Neural progenitor cell (in vitro differentiated cells): ENCODE results near the gene LRCH4. TPM values are rescaled to one million over a fixed set of nuclear protein-coding genes. Genes with fewer than 3 reads are reported as not detected.

ENCODE experiments used
- DNase-seq: peaks from one replicate; pipeline ENCODE4 v3.0.0-alpha.2; 2016; ENCODE audit warnings: low spot score
- H2AFZ ChIP-seq: fragments of 200-600 bp; sonication (generic); replicated peaks from 2 replicates; pipeline ENCODE4 v1.6.1; 2016; ENCODE audit warnings: antibody characterized with exemption
- H3F3A ChIP-seq: fragments of 200-600 bp; sonication (generic); 2 replicates; pipeline ENCODE4 v1.6.1; 2016; ENCODE audit warnings: antibody characterized with exemption, low read depth
- H3K27ac ChIP-seq: fragments of 200-600 bp; sonication (generic); 2 replicates; pipeline ENCODE4 v1.5.1; 2016; ENCODE audit warnings: mild to moderate bottlenecking
- H3K27me3 ChIP-seq: fragments of 200-600 bp; sonication (generic); 2 replicates; pipeline ENCODE4 v1.6.1; 2016; ENCODE audit warnings: mild to moderate bottlenecking, moderate library complexity
- H3K36me3 ChIP-seq: fragments of 200-600 bp; sonication (generic); 2 replicates; pipeline ENCODE4 v1.5.1; 2016
- H3K4me1 ChIP-seq: fragments of 200-600 bp; sonication (generic); 2 replicates; pipeline ENCODE4 v1.6.1; 2016; ENCODE audit warnings: mixed run types
- H3K4me2 ChIP-seq: fragments of 200-600 bp; sonication (generic); 2 replicates; pipeline ENCODE4 v1.6.1; 2016
- H3K4me3 ChIP-seq: fragments of 200-600 bp; sonication (generic); 2 replicates; pipeline ENCODE4 v1.5.1; 2016
- H3K79me2 ChIP-seq: fragments of 200-600 bp; sonication (generic); 2 replicates; pipeline ENCODE4 v1.6.1; 2016; ENCODE audit warnings: low read depth
- H3K9ac ChIP-seq: fragments of 200-600 bp; sonication (generic); 2 replicates; pipeline ENCODE4 v1.6.1; 2016
- H3K9me3 ChIP-seq: fragments of 200-600 bp; sonication (generic); 2 replicates; pipeline ENCODE4 v1.5.1; 2016; ENCODE audit warnings: low read depth
- H4K20me1 ChIP-seq: fragments of 200-600 bp; sonication (generic); 2 replicates; pipeline ENCODE4 v1.6.1; 2016; ENCODE audit warnings: low read depth
- H3K27ac Mint-ChIP-seq: 3 replicates; pipeline ENCODE4 v1.8.0; 2021; ENCODE audit warnings: mixed read lengths
- H3K27me3 Mint-ChIP-seq: 2 replicates; pipeline ENCODE4 v1.8.0; 2022; ENCODE audit warnings: low read depth, mild to moderate bottlenecking, inconsistent platforms, moderate library complexity, mixed read lengths; ENCODE audit not compliant: insufficient read depth
- H3K36me3 Mint-ChIP-seq: 3 replicates; pipeline ENCODE4 v1.8.0; 2021; ENCODE audit warnings: mixed read lengths
- H3K4me1 Mint-ChIP-seq: 3 replicates; pipeline ENCODE4 v1.8.0; 2021; ENCODE audit warnings: mixed read lengths
- H3K4me3 Mint-ChIP-seq: 3 replicates; pipeline ENCODE4 v1.8.0; 2021; ENCODE audit warnings: mild to moderate bottlenecking, moderate library complexity, mixed read lengths
- H3K9me3 Mint-ChIP-seq: 3 replicates; pipeline ENCODE4 v1.8.0; 2020; ENCODE audit warnings: mixed read lengths
- CTCF ChIP-seq: fragments of 200-600 bp; sonication (generic); IDR thresholded peaks from 2 replicates; pipeline ENCODE4 v1.5.1; 2017; ENCODE audit warnings: antibody characterized with exemption, mild to moderate bottlenecking
- EZH2 ChIP-seq: fragments of 200-600 bp; sonication (generic); IDR thresholded peaks from 2 replicates; pipeline ENCODE4 v1.6.1; 2017; ENCODE audit warnings: antibody characterized with exemption, mild to moderate bottlenecking, moderate library complexity
- EZH2phosphoT487 ChIP-seq: fragments of 200-600 bp; sonication (generic); IDR thresholded peaks from 2 replicates; pipeline ENCODE4 v1.6.1; 2017; ENCODE audit warnings: antibody characterized with exemption
- total RNA-seq: library from RNA; depleted of rRNA; stranded (reverse); fragments of >200 nt; gene quantifications from 2 replicates; pipeline ENCODE4 v1.2.3, GENCODE V29; 2015; ENCODE audit warnings: low replicate concordance

LRCH4 gene
- total RNA-seq, 1 donor from 2014 or later: 4.5 TPM

- H3K27ac ChIP-seq: no peak overlapping the region
- Mint-ChIP-seq H3K4me1 (peaks cover 24% of the 10 kb centered on the region), H3K9me3 (no peaks in the 10 kb centered on the region), H3K36me3 (no peaks in the 10 kb centered on the region), H3K4me3 (no peak overlapping the region), H3K27ac (peak overlapping the region; percentile 20), H3K27me3 (peaks cover 5% of the 10 kb centered on the region)
- H2AFZ ChIP-seq: no peak overlapping the region
- DNase-seq: no peak
- H3K9me3 ChIP-seq: no peaks in the 10 kb centered on the region
- no peak for TF ChIP-seq EZH2phosphoT487
- TF ChIP-seq CTCF: no peak
- TF ChIP-seq EZH2: no peak
- no peak overlapping the region for H3K9ac ChIP-seq
- no peak overlapping the region for H3K4me3 ChIP-seq
- peaks cover 20% of the 10 kb centered on the region for H3K4me1 ChIP-seq
- no peaks in the 10 kb centered on the region for H3K36me3 ChIP-seq
- H3K79me2 ChIP-seq: no peaks in the 10 kb centered on the region
- no peaks in the 10 kb centered on the region for H4K20me1 ChIP-seq
- peaks cover 4% of the 10 kb centered on the region for H3F3A ChIP-seq
- no peaks in the 10 kb centered on the region for H3K27me3 ChIP-seq
- no peak overlapping the region for H3K4me2 ChIP-seq
Observed at GRCh38 chr7:100598425-100598824, 12.5 kb upstream of the LRCH4 start.

- Mint-ChIP-seq H3K27me3 (peaks cover 9% of the 10 kb centered on the region), H3K9me3 (no peaks in the 10 kb centered on the region), H3K4me1 (peaks cover 12% of the 10 kb centered on the region), H3K4me3 (no peak overlapping the region), H3K36me3 (no peaks in the 10 kb centered on the region), H3K27ac (no peak overlapping the region)
- Histone ChIP-seq H3K27ac (no peak overlapping the region), H3K4me1 (peaks cover under 1% of the 10 kb centered on the region), H4K20me1 (no peaks in the 10 kb centered on the region), H3K9me3 (no peaks in the 10 kb centered on the region), H3K36me3 (no peaks in the 10 kb centered on the region), H2AFZ (no peak overlapping the region), H3K9ac (no peak overlapping the region), H3K4me3 (no peak overlapping the region), H3K4me2 (no peak overlapping the region), H3K79me2 (no peaks in the 10 kb centered on the region), H3K27me3 (no peaks in the 10 kb centered on the region), H3F3A (no peaks in the 10 kb centered on the region)
- no peak for TF ChIP-seq EZH2
- no peak for DNase-seq
Observed at GRCh38 chr7:100595188-100595587, 9.3 kb upstream of the LRCH4 start.

- Histone ChIP-seq H3K36me3 (no peaks in the 10 kb centered on the region), H3K4me2 (no peak overlapping the region), H3K27ac (no peak overlapping the region), H4K20me1 (no peaks in the 10 kb centered on the region), H3K9me3 (no peaks in the 10 kb centered on the region), H2AFZ (no peak overlapping the region), H3K4me3 (no peak overlapping the region), H3K4me1 (peaks cover 20% of the 10 kb centered on the region), H3K27me3 (no peaks in the 10 kb centered on the region), H3K9ac (no peak overlapping the region), H3F3A (peaks cover 17% of the 10 kb centered on the region), H3K79me2 (no peaks in the 10 kb centered on the region)
- no peak overlapping the region for H3K27ac Mint-ChIP-seq
- H3K36me3 Mint-ChIP-seq: no peaks in the 10 kb centered on the region
- no peak for TF ChIP-seq EZH2
- no peak for TF ChIP-seq CTCF
- no peak for TF ChIP-seq EZH2phosphoT487
- no peaks in the 10 kb centered on the region for H3K9me3 Mint-ChIP-seq
- DNase-seq: no peak
- H3K27me3 Mint-ChIP-seq: peaks cover 12% of the 10 kb centered on the region
- no peak overlapping the region for H3K4me3 Mint-ChIP-seq
- H3K4me1 Mint-ChIP-seq: peaks cover 25% of the 10 kb centered on the region
Observed at GRCh38 chr7:100591596-100591995, 5.7 kb upstream of the LRCH4 start.

DNA sequence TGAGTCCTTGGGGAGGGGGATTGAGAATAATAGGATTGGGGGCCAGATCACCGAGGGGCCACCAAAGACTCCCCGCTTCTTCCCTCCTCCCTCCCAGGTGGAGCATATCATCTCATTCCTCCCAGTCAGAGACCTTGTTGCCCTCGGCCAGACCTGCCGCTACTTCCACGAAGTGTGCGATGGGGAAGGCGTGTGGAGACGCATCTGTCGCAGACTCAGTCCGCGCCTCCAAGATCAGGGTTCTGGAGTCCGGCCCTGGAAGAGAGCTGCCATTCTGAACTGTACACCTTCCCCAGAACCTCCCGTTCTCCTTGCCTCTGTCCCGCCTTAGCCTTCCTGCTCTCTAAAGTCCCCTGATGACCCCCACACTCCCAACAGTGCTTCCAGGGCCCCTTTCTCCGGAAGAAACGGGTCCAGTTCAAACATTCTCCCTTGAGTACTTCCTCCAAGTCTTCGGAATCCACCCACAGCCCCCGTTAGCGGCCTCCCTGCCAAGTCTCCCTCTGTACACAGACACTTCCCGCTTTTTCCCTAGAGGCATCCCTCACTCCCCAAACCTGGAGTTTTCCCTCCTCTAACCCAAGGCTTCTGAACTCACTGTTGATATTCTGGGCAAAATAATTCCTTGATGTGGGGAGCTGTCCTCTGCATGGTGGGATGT lies 4.3 kb upstream of the LRCH4 start:
- no peak for DNase-seq
- Histone ChIP-seq H2AFZ (no peak overlapping the region), H3K27me3 (no peaks in the 10 kb centered on the region), H3K4me1 (peaks cover 20% of the 10 kb centered on the region), H3K36me3 (no peaks in the 10 kb centered on the region), H3K27ac (no peak overlapping the region), H3K4me3 (no peak overlapping the region), H3K4me2 (peak overlapping the region; percentile 55), H4K20me1 (peaks cover 6% of the 10 kb centered on the region), H3K9ac (no peak overlapping the region), H3K9me3 (no peaks in the 10 kb centered on the region), H3F3A (peaks cover 23% of the 10 kb centered on the region), H3K79me2 (peaks cover 2% of the 10 kb centered on the region)
- TF ChIP-seq EZH2phosphoT487 (no peak), EZH2 (no peak), CTCF (no peak)
- peak overlapping the region; percentile 8 for H3K4me3 Mint-ChIP-seq
- no peak overlapping the region for H3K27ac Mint-ChIP-seq
- no peaks in the 10 kb centered on the region for H3K9me3 Mint-ChIP-seq
- peaks cover 10% of the 10 kb centered on the region for H3K27me3 Mint-ChIP-seq
- no peaks in the 10 kb centered on the region for H3K36me3 Mint-ChIP-seq
- H3K4me1 Mint-ChIP-seq: peaks cover 30% of the 10 kb centered on the region
